ENCODE measurements around the gene HOTAIR. TPM values are rescaled to one million over a fixed set of nuclear protein-coding genes. Genes with fewer than 3 reads are reported as not detected.
A peak's percentile ranks its signal among the peaks of the same experiment; 100 is the strongest.

HOTAIR gene
- total RNA-seq, 1 experiment from 2014 or later = not detected

GRCh38 chr12:53966385-53967133 is 8.2 kb downstream of the HOTAIR start (continued):
- TF ChIP-seq USF1 (CRISPR knock-in tag; IDR thresholded peaks at IDR 0.05) = no peak
- TF ChIP-seq, protein P1, sequence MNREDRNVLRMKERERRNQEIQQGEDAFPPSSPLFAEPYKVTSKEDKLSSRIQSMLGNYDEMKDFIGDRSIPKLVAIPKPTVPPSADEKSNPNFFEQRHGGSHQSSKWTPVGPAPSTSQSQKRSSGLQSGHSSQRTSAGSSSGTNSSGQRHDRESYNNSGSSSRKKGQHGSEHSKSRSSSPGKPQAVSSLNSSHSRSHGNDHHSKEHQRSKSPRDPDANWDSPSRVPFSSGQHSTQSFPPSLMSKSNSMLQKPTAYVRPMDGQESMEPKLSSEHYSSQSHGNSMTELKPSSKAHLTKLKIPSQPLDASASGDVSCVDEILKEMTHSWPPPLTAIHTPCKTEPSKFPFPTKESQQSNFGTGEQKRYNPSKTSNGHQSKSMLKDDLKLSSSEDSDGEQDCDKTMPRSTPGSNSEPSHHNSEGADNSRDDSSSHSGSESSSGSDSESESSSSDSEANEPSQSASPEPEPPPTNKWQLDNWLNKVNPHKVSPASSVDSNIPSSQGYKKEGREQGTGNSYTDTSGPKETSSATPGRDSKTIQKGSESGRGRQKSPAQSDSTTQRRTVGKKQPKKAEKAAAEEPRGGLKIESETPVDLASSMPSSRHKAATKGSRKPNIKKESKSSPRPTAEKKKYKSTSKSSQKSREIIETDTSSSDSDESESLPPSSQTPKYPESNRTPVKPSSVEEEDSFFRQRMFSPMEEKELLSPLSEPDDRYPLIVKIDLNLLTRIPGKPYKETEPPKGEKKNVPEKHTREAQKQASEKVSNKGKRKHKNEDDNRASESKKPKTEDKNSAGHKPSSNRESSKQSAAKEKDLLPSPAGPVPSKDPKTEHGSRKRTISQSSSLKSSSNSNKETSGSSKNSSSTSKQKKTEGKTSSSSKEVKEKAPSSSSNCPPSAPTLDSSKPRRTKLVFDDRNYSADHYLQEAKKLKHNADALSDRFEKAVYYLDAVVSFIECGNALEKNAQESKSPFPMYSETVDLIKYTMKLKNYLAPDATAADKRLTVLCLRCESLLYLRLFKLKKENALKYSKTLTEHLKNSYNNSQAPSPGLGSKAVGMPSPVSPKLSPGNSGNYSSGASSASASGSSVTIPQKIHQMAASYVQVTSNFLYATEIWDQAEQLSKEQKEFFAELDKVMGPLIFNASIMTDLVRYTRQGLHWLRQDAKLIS (CRISPR knock-in tag; IDR thresholded peaks at IDR 0.05; ENCODE audit: borderline replicate concordance) = no peak
- TF ChIP-seq E2F1 (CRISPR knock-in tag; IDR thresholded peaks at IDR 0.05) = no peak
- TF ChIP-seq ZBTB43 (CRISPR knock-in tag; IDR thresholded peaks at IDR 0.05) = no peak
- no peak for TF ChIP-seq GRHL2 (CRISPR knock-in tag; IDR thresholded peaks at IDR 0.05; ENCODE audit: insufficient replicate concordance, severe bottlenecking)
- no peak for TF ChIP-seq HMGXB4 (CRISPR knock-in tag; IDR thresholded peaks at IDR 0.05)

DNA sequence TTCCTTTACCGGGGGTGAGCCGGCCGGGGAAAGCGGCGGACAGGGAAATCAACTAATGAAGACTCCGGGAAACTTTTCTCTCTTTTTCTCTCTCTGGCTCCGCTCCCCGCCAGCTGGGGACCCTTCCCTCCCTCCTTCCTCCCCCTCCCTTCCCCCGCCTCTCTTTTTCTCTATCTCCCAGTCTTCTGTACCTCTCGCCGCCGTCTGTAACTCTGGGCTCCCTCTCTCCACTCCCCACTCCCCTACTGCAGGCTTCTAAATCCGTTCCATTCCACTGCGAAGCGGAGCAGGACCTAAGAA is 8.7 kb downstream of the HOTAIR start:
- Mint-ChIP-seq H3K4me3 (peak overlapping the region; percentile 7), H3K27me3 (ENCODE audit: low read depth) (peaks cover 100% of the 10 kb centered on the region), H3K4me1 (peaks cover 18% of the 10 kb centered on the region), H3K9me3 (no peaks in the 10 kb centered on the region), H3K36me3 (no peaks in the 10 kb centered on the region), H3K27ac (no peak overlapping the region)
- DNase-seq (ENCODE audit: low spot score) (peak; percentile 63), ATAC-seq (peak; percentile 57)
- POLR2A ChIA-PET = interaction anchor here (1.0 kb wide), 1 partner anchor 25 kb away, joined by 3 read pairs; no protein-coding TSS in a partner anchor
- CTCF ChIA-PET = interaction anchor here (0.8 to 1.1 kb wide), 2 partner anchors 10 to 359 kb away, joined by 3 read pairs; partner anchors contain the start of gene COPZ1
- TF ChIP-seq, protein P2, sequence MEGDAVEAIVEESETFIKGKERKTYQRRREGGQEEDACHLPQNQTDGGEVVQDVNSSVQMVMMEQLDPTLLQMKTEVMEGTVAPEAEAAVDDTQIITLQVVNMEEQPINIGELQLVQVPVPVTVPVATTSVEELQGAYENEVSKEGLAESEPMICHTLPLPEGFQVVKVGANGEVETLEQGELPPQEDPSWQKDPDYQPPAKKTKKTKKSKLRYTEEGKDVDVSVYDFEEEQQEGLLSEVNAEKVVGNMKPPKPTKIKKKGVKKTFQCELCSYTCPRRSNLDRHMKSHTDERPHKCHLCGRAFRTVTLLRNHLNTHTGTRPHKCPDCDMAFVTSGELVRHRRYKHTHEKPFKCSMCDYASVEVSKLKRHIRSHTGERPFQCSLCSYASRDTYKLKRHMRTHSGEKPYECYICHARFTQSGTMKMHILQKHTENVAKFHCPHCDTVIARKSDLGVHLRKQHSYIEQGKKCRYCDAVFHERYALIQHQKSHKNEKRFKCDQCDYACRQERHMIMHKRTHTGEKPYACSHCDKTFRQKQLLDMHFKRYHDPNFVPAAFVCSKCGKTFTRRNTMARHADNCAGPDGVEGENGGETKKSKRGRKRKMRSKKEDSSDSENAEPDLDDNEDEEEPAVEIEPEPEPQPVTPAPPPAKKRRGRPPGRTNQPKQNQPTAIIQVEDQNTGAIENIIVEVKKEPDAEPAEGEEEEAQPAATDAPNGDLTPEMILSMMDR (IDR thresholded peaks at IDR 0.05) = no peak
- TF ChIP-seq JUN (CRISPR knock-in tag; IDR thresholded peaks at IDR 0.05) = no peak
- TF ChIP-seq, protein P3, sequence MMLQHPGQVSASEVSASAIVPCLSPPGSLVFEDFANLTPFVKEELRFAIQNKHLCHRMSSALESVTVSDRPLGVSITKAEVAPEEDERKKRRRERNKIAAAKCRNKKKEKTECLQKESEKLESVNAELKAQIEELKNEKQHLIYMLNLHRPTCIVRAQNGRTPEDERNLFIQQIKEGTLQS (CRISPR knock-in tag; conservative IDR thresholded peaks at IDR 0.05) = no peak
- TF ChIP-seq, protein P4, sequence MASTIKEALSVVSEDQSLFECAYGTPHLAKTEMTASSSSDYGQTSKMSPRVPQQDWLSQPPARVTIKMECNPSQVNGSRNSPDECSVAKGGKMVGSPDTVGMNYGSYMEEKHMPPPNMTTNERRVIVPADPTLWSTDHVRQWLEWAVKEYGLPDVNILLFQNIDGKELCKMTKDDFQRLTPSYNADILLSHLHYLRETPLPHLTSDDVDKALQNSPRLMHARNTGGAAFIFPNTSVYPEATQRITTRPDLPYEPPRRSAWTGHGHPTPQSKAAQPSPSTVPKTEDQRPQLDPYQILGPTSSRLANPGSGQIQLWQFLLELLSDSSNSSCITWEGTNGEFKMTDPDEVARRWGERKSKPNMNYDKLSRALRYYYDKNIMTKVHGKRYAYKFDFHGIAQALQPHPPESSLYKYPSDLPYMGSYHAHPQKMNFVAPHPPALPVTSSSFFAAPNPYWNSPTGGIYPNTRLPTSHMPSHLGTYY (CRISPR knock-in tag; IDR thresholded peaks at IDR 0.05) = no peak
- no peak for TF ChIP-seq TP53 (CRISPR knock-in tag; IDR thresholded peaks at IDR 0.05)
- TF ChIP-seq, protein P5, sequence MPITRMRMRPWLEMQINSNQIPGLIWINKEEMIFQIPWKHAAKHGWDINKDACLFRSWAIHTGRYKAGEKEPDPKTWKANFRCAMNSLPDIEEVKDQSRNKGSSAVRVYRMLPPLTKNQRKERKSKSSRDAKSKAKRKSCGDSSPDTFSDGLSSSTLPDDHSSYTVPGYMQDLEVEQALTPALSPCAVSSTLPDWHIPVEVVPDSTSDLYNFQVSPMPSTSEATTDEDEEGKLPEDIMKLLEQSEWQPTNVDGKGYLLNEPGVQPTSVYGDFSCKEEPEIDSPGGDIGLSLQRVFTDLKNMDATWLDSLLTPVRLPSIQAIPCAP (CRISPR knock-in tag; IDR thresholded peaks at IDR 0.05) = no peak
- TF ChIP-seq, protein P6, sequence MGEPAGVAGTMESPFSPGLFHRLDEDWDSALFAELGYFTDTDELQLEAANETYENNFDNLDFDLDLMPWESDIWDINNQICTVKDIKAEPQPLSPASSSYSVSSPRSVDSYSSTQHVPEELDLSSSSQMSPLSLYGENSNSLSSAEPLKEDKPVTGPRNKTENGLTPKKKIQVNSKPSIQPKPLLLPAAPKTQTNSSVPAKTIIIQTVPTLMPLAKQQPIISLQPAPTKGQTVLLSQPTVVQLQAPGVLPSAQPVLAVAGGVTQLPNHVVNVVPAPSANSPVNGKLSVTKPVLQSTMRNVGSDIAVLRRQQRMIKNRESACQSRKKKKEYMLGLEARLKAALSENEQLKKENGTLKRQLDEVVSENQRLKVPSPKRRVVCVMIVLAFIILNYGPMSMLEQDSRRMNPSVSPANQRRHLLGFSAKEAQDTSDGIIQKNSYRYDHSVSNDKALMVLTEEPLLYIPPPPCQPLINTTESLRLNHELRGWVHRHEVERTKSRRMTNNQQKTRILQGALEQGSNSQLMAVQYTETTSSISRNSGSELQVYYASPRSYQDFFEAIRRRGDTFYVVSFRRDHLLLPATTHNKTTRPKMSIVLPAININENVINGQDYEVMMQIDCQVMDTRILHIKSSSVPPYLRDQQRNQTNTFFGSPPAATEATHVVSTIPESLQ (CRISPR knock-in tag; IDR thresholded peaks at IDR 0.05) = no peak
- TF ChIP-seq, protein P7, sequence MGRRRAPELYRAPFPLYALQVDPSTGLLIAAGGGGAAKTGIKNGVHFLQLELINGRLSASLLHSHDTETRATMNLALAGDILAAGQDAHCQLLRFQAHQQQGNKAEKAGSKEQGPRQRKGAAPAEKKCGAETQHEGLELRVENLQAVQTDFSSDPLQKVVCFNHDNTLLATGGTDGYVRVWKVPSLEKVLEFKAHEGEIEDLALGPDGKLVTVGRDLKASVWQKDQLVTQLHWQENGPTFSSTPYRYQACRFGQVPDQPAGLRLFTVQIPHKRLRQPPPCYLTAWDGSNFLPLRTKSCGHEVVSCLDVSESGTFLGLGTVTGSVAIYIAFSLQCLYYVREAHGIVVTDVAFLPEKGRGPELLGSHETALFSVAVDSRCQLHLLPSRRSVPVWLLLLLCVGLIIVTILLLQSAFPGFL (CRISPR knock-in tag; IDR thresholded peaks at IDR 0.05; ENCODE audit: borderline replicate concordance) = no peak
- TF ChIP-seq NR1H2 (CRISPR knock-in tag; IDR thresholded peaks at IDR 0.05) = no peak

Data from WTC11 (cell line).